RPMI7951 (cell line): ENCODE data around the gene GFAP. TPM values are rescaled to one million over a fixed set of nuclear protein-coding genes. Genes with fewer than 3 reads are reported as not detected.

Source experiments
- DNase-seq: peaks from one replicate; pipeline ENCODE4 v3.0.0-alpha.2; 2012; ENCODE audit warnings: low read depth
- total RNA-seq: library from RNA; depleted of rRNA; stranded (reverse); fragments of >200 nt; shearing (Covaris generic); gene quantifications from 2 replicates; pipeline ENCODE4 v1.2.3, GENCODE V29; 2014; rRNA removed

Gene GFAP
- total RNA-seq, 1 experiment from 2014 or later, result not detected

- DNase-seq, result no peak
Measured at GRCh38 chr17:44863061-44863918, 52.0 kb downstream of the GFAP start.

- DNase-seq, result no peak
Measured at GRCh38 chr17:44862278-44862914, 52.9 kb downstream of the GFAP start.

- DNase-seq, result no peak
Measured at GRCh38 chr17:44859701-44860100, 55.6 kb downstream of the GFAP start.

- no peak for DNase-seq
Measured at GRCh38 chr17:44854192-44854591, 61.1 kb downstream of the GFAP start.

Other genes starting within 250 kb of the GFAP start
- gene CCDC43, start 225.7 kb downstream of the GFAP start, total RNA-seq, result 27.3 and 32.9 TPM in 2 replicates
- 6.4 and 10.0 TPM in 2 replicates for gene DBF4B, start 206.8 kb downstream of the GFAP start, total RNA-seq
- gene ADAM11, start 156.5 kb downstream of the GFAP start, total RNA-seq, result 0.10 and 0.12 TPM in 2 replicates
- gene GJC1, start 85.2 kb downstream of the GFAP start, total RNA-seq, result 16.3 and 19.3 TPM in 2 replicates
- gene HIGD1B, start 67.6 kb downstream of the GFAP start, total RNA-seq, result not detected in 2 replicates
- gene EFTUD2, start 16.1 kb downstream of the GFAP start, total RNA-seq, result 90.2 and 90.8 TPM in 2 replicates
- 7.2 and 7.6 TPM in 2 replicates for gene KIF18B, start 32.3 kb upstream of the GFAP start, total RNA-seq
- 6.4 and 8.2 TPM in 2 replicates for gene C1QL1, start 52.8 kb upstream of the GFAP start, total RNA-seq
- gene DCAKD, start 136.1 kb upstream of the GFAP start, total RNA-seq, result 33.6 and 35.9 TPM in 2 replicates
- 59.9 and 68.0 TPM in 2 replicates for gene NMT1, start 145.8 kb upstream of the GFAP start, total RNA-seq
- gene PLCD3, start 217.0 kb upstream of the GFAP start, total RNA-seq, result 11.7 and 15.3 TPM in 2 replicates
- 1.1 and 2.0 TPM in 2 replicates for gene ACBD4, start 220.2 kb upstream of the GFAP start, total RNA-seq
- 3.5 and 4.4 TPM in 2 replicates for gene HEXIM1, start 233.0 kb upstream of the GFAP start, total RNA-seq
- gene HEXIM2, start 246.4 kb upstream of the GFAP start, total RNA-seq, result 7.8 and 11.3 TPM in 2 replicates